Activated T-cell treated with anti-CD3 and anti-CD28 coated beads, Interleukin-2, amount 50 U/mL, for 72 hours (primary cell): ENCODE data around the gene NEK9. TPM values are rescaled to one million over a fixed set of nuclear protein-coding genes. Genes with fewer than 3 reads are reported as not detected.
"Not testable (repeated sequence)": the region's sequence is repeated elsewhere in the genome, so short reads cannot be mapped to it uniquely, and the experiment has no call there.

Experiments
- ATAC-seq, 2 donors: fragments of 150-1000 bp; cut with Tn5 transposase; replicated peaks in 1 of 2; 2 replicates each; pipeline ENCODE4 v1.10.0; 2021; ENCODE audit warnings: moderate library complexity in 2 of 2, mild to moderate bottlenecking in 1 of 2
- DNase-seq, 2 donors: peaks; one replicate each; pipeline ENCODE4 v3.0.0; 2021 to 2022; ENCODE audit warnings: mixed read lengths in 1 of 2
- H3K27ac Mint-ChIP-seq: one replicate; pipeline ENCODE4 v1.8.0; 2022; ENCODE audit warnings: mild to moderate bottlenecking, moderate library complexity, mixed read lengths
- H3K27me3 Mint-ChIP-seq: one replicate; pipeline ENCODE4 v1.8.0; 2022; ENCODE audit warnings: low read depth, mixed read lengths
- H3K36me3 Mint-ChIP-seq, 2 donors: one replicate each; pipeline ENCODE4 v1.8.0; 2022; ENCODE audit warnings: mixed read lengths in 2 of 2, mild to moderate bottlenecking in 1 of 2; ENCODE audit not compliant: insufficient read depth in 2 of 2
- H3K4me1 Mint-ChIP-seq: one replicate; pipeline ENCODE4 v1.8.0; 2022; ENCODE audit warnings: low read depth, mixed read lengths
- H3K4me3 Mint-ChIP-seq, 2 donors: one replicate each; pipeline ENCODE4 v1.8.0; 2022; ENCODE audit warnings: mild to moderate bottlenecking in 2 of 2, mixed read lengths in 2 of 2, moderate library complexity in 2 of 2
- H3K9me3 Mint-ChIP-seq, 2 donors: one replicate each; pipeline ENCODE4 v1.8.0; 2022; ENCODE audit warnings: mixed read lengths in 2 of 2
- total RNA-seq, 2 donors: library from RNA; stranded (reverse); gene quantifications; one replicate each; pipeline ENCODE4 v1.2.3, GENCODE V29; 2022

The NEK9 gene
- total RNA-seq, 2 donors from 2014 or later: 64.1 to 77.5 TPM

- Mint-ChIP-seq H3K27me3 (no peaks in the 10 kb centered on the region), H3K36me3 (peaks cover 2% of the 10 kb centered on the region in 2 donors), H3K9me3 (no peaks in the 10 kb centered on the region), H3K4me1 (peaks cover 8% of the 10 kb centered on the region), H3K4me3 (no peak overlapping the region), H3K27ac (no peak overlapping the region)
- ATAC-seq (peak in 1 of 2 donors; percentile 3), DNase-seq (no peak)
These were observed 58.3 kb downstream of the NEK9 start for GRCh38 chr14:75068294-75069120.

DNA sequence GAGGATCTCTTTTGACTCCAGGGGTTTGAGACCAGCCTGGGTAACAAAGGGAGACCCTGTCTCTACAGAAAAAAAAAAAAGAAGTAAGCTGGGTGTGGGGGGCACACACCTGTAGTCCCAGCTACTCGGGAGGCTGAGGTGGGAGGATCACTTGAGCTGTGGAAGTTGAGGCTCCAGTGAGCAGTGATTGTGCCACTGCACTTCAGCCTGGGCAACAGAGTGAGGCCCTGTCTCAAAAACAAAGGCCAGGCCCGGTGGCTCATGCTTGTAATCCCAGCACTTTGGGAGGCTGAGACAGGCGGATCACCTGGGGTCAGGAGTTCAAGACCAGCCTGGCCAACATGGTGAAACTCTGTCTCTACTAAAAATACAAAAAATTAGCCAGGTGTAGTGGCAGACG is 59.1 kb downstream of the NEK9 start:
- not testable (repeated sequence) for H3K27ac Mint-ChIP-seq, H3K4me3 Mint-ChIP-seq, ATAC-seq, H3K36me3 Mint-ChIP-seq, DNase-seq, H3K27me3 Mint-ChIP-seq, H3K9me3 Mint-ChIP-seq
- H3K4me1 Mint-ChIP-seq: peaks cover 14% of the 10 kb centered on the region

DNA sequence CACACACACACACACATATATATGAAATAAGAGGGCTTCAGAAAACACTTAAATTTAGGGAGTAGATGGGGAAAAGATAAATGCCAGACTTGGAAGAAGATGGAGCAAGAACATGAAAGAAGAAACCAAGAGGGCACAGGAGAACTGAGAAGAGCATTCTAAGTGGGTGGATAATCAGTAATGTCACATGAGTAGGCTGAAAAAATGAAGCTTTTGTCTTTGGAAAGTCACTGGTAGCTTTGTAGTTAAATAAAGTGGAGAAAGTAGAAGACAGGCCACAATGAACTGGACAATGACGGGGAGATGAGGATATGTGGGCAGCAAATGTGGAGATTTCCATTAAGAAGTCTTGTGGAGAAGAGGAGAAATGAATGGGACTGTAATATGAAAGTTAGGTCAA is 59.6 kb downstream of the NEK9 start:
- peaks cover 2% of the 10 kb centered on the region in 2 donors for H3K36me3 Mint-ChIP-seq
- no peaks in the 10 kb centered on the region for H3K27me3 Mint-ChIP-seq
- H3K4me3 Mint-ChIP-seq: no peak overlapping the region
- no peaks in the 10 kb centered on the region for H3K9me3 Mint-ChIP-seq
- DNase-seq (no peak), ATAC-seq (no peak)
- no peak overlapping the region for H3K27ac Mint-ChIP-seq
- peaks cover 20% of the 10 kb centered on the region for H3K4me1 Mint-ChIP-seq

- H3K4me1 Mint-ChIP-seq: peaks cover 21% of the 10 kb centered on the region
- DNase-seq (no peak), ATAC-seq (no peak)
- no peak overlapping the region for H3K4me3 Mint-ChIP-seq
- H3K9me3 Mint-ChIP-seq: no peaks in the 10 kb centered on the region
- no peak overlapping the region for H3K27ac Mint-ChIP-seq
- H3K27me3 Mint-ChIP-seq: no peaks in the 10 kb centered on the region
- H3K36me3 Mint-ChIP-seq: peaks cover 2% of the 10 kb centered on the region in 2 donors
These were observed 60.2 kb downstream of the NEK9 start for GRCh38 chr14:75066691-75067090.

GRCh38 chr14:75064205-75064567 is 62.7 kb downstream of the NEK9 start:
- Mint-ChIP-seq H3K4me3 (peak overlapping the region; percentile 97), H3K27me3 (no peaks in the 10 kb centered on the region), H3K9me3 (no peaks in the 10 kb centered on the region), H3K4me1 (peaks cover 41% of the 10 kb centered on the region), H3K36me3 (peaks cover 7 to 21% of the 10 kb centered on the region in 2 donors), H3K27ac (peak overlapping the region; percentile 88)
- ATAC-seq (peak in 1 of 2 donors; percentile 34), DNase-seq (no peak)

DNA sequence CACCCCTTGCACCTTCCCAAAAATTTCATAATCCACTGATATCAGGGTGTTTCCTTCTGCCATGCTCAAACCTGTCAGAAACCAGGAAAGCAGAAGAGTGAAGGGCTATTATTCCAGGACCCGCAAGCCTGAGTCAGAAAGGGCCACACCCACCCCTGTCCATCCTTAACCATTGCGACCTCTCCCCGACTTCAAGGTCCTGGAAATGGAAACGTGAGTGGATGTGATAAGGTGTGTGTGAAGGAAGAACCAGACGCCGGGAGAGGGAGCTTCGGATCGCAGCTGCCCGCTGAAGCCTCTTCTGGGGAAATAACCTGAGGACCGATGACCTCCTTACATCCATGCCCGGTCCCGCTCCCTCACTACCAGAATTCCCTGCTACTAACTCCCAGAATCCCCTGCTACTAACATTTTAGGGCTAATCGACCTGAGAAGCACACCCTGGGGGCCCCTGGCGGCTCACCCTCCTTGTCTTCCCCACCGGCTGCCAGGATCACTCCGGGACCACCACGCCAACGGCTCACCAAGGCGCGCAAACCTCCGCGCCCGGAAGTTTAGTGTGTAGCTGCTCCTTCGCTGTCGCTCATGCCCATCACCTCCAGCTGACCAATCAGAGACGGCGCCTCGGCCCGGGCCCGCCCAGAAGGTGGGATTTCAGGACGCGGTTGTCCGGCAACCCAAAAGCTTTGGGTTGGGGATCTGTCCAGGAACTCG is 63.2 kb downstream of the NEK9 start, which contains the start of gene ACYP1:
Gene ACYP1 (minus strand): TSS at position 534 of the 714 bp plus-strand sequence. CDS start 471 bp downstream, at position 63.
- Mint-ChIP-seq H3K27me3 (no peaks in the 10 kb centered on the region), H3K4me3 (peak within 1 kb of the TSS; percentile 97), H3K27ac (peak within 1 kb of the TSS; percentile 88), H3K4me1 (peaks cover 42% of the 10 kb centered on the region), H3K9me3 (no peaks in the 10 kb centered on the region), H3K36me3 (peaks cover 7 to 21% of the 10 kb centered on the region in 2 donors)
- DNase-seq (peak; percentile 94 to 96), ATAC-seq (peak; percentile 100)

- H3K4me1 Mint-ChIP-seq: peaks cover 42% of the 10 kb centered on the region
- H3K27ac Mint-ChIP-seq: peak overlapping the region; percentile 88
- no peaks in the 10 kb centered on the region for H3K9me3 Mint-ChIP-seq
- peaks cover 7 to 21% of the 10 kb centered on the region in 2 donors for H3K36me3 Mint-ChIP-seq
- H3K27me3 Mint-ChIP-seq: no peaks in the 10 kb centered on the region
- DNase-seq (no peak), ATAC-seq (no peak)
- H3K4me3 Mint-ChIP-seq: peak overlapping the region; percentile 97
These were observed 63.8 kb downstream of the NEK9 start for GRCh38 chr14:75063013-75063412.

- no peak for ATAC-seq
- peak overlapping the region in 1 of 2 donors; percentile 32 for H3K4me3 Mint-ChIP-seq
These were observed 66.4 kb downstream of the NEK9 start for GRCh38 chr14:75060420-75060819.

DNA sequence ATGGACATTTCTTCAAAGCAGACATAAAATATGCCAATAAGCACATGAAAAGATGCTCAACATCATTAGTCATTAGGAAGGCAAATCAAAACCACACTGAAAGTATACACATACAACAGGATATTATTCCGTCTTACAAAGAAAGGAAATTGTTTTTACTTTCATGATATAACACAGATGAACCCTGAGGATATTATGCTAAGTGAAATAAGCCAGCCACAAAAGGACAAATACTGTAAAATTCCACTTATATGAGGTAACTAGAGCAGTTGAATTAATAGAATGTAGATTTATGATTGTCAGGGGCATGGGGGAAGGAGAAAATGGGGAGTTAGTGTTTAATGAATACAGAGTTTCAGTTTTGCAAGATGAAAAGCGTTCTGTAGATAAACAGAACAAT is 67.2 kb downstream of the NEK9 start:
- H3K36me3 Mint-ChIP-seq: peaks cover 7 to 29% of the 10 kb centered on the region in 2 donors
- H3K27me3 Mint-ChIP-seq: no peaks in the 10 kb centered on the region
- DNase-seq: no peak
- no peaks in the 10 kb centered on the region for H3K9me3 Mint-ChIP-seq
- peak overlapping the region in 1 of 2 donors; percentile 22 for H3K4me3 Mint-ChIP-seq
- H3K4me1 Mint-ChIP-seq: peaks cover 59% of the 10 kb centered on the region
- H3K27ac Mint-ChIP-seq: no peak overlapping the region
- no peak for ATAC-seq

More at GRCh38 chr14:75060420-75060819, 66.4 kb downstream of the NEK9 start:
- Mint-ChIP-seq H3K4me1 (peaks cover 57% of the 10 kb centered on the region), H3K27ac (no peak overlapping the region), H3K9me3 (no peaks in the 10 kb centered on the region), H3K36me3 (peaks cover 7 to 29% of the 10 kb centered on the region in 2 donors), H3K27me3 (no peaks in the 10 kb centered on the region)
- DNase-seq: no peak

DNA sequence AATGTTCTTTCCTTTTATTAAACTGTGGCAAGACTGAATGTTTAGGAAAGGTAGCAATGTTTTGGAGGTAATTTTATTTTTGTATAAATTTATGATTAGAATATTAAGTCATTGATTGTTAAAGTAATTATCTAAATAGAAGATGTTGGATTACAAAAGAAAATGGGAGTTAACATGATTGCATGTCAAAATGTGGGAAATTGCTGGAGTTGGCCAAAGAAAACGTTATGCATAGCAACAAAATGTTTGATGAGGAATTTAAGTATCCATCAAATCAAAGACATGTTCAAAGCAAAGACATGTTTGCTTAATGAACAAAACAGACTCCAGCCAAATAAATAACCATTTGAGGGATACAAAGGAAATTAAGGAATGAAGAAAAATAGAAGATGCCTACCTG is 72.4 kb downstream of the NEK9 start:
- H3K27me3 Mint-ChIP-seq: no peaks in the 10 kb centered on the region
- H3K36me3 Mint-ChIP-seq: peaks cover 1 to 13% of the 10 kb centered on the region in 2 donors
- H3K4me3 Mint-ChIP-seq: no peak overlapping the region
- no peak for ATAC-seq
- DNase-seq: no peak
- H3K4me1 Mint-ChIP-seq: peaks cover 62% of the 10 kb centered on the region
- no peak overlapping the region for H3K27ac Mint-ChIP-seq
- H3K9me3 Mint-ChIP-seq: no peaks in the 10 kb centered on the region

GRCh38 chr14:75053396-75054291 is 73.2 kb downstream of the NEK9 start:
- Mint-ChIP-seq H3K4me1 (peaks cover 64% of the 10 kb centered on the region), H3K27me3 (no peaks in the 10 kb centered on the region), H3K27ac (no peak overlapping the region), H3K36me3 (peaks cover 3 to 12% of the 10 kb centered on the region in 2 donors), H3K4me3 (no peak overlapping the region), H3K9me3 (no peaks in the 10 kb centered on the region)
- DNase-seq (no peak), ATAC-seq (no peak)

DNA sequence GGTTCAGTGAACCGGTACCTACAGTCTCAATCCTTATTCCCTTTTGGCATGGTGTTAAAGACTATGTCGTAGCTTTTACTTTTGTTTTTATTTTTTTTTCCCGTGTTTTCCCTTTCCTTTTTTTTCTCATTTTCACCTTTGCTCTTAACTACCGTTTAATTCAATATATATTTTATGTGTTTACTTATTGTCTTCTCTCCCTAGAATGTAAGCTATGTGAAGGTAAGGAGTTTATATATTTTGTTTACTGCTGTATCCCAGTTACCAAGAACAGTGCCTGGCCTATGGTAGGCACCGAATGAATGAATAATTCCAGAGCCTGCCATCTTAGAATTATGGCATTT is 75.3 kb downstream of the NEK9 start:
- peaks cover 81% of the 10 kb centered on the region for H3K4me1 Mint-ChIP-seq

More for the DNA sequence above, 75.3 kb downstream of the NEK9 start:
- H3K27ac Mint-ChIP-seq: peak overlapping the region; percentile 99
- H3K9me3 Mint-ChIP-seq: no peaks in the 10 kb centered on the region
- DNase-seq (no peak), ATAC-seq (no peak)
- peak overlapping the region; percentile 88 to 95 for H3K4me3 Mint-ChIP-seq
- H3K27me3 Mint-ChIP-seq: no peaks in the 10 kb centered on the region
- H3K36me3 Mint-ChIP-seq: peaks cover 3 to 12% of the 10 kb centered on the region in 2 donors
